ENCODE data around the gene CCN2.

DNA sequence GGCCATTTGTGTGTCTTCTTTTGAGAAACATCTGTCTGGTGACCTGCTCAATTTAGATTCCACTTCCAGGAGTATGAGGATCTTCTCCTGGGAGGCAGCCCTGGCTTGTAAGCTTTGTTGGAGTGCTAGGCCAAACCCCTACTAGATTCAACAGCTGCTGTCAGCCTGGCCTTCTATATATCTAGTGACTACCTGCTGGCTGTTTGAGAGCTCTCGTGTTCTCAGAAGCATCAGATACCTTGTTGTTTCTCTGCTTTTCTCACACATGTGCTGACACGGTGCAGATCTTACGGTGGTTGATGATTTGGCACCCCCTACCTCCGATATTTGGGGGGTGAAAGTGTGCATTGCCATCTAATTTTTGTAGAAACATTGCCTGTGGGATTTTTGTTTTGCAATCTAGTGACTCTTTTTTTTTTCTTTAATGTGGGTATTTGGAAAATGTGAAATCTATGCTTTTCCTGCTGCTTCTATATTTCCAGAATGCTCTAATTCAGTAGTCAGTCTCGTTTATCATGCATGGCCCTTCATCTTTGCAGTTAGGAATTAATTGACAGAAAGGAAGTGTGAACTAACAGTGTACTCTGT, 4.7 kb downstream of the CCN2 start:
- TF ChIP-seq, protein P1, sequence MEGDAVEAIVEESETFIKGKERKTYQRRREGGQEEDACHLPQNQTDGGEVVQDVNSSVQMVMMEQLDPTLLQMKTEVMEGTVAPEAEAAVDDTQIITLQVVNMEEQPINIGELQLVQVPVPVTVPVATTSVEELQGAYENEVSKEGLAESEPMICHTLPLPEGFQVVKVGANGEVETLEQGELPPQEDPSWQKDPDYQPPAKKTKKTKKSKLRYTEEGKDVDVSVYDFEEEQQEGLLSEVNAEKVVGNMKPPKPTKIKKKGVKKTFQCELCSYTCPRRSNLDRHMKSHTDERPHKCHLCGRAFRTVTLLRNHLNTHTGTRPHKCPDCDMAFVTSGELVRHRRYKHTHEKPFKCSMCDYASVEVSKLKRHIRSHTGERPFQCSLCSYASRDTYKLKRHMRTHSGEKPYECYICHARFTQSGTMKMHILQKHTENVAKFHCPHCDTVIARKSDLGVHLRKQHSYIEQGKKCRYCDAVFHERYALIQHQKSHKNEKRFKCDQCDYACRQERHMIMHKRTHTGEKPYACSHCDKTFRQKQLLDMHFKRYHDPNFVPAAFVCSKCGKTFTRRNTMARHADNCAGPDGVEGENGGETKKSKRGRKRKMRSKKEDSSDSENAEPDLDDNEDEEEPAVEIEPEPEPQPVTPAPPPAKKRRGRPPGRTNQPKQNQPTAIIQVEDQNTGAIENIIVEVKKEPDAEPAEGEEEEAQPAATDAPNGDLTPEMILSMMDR (IDR thresholded peaks at IDR 0.05), result no peak
- TF ChIP-seq POLR2A (IDR thresholded peaks at IDR 0.05), result no peak
- no peak for TF ChIP-seq EP300 (IDR thresholded peaks at IDR 0.05)

Data from suprapubic skin (tissue), 3 donors.